Activated CD4-positive, alpha-beta T cell treated with anti-CD3 and anti-CD28 coated beads, Interleukin-2, amount 50 U/mL, for 48 hours (primary cell): ENCODE data around the gene RBM19.

Source experiments
- DNase-seq, 2 experiments: peaks; one replicate each; pipeline ENCODE4 v3.0.0-alpha.2; 2020

Gene RBM19

DNA sequence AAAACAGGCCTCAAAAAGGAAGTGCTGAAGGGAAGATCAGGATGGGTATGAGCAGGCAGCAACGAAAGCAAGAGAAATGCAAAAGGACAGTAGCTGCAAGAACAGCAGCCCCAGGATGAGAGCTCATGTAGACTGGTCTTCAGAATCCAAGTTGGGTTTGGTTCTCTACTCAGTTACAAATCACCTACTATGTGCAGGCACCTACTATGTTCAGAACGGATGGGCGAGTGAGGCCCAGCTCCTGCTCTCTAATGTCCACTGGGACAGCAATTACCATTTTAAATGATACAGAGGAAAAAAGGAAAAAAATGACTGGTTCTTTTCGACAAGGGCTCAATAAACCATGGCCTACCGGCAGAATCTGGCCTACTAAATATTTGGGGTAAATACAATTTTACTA lies 88.5 kb downstream of the RBM19 start:
- DNase-seq: no peak

- DNase-seq: no peak
These were observed 90.0 kb downstream of the RBM19 start for GRCh38 chr12:113876160-113876559.

DNA sequence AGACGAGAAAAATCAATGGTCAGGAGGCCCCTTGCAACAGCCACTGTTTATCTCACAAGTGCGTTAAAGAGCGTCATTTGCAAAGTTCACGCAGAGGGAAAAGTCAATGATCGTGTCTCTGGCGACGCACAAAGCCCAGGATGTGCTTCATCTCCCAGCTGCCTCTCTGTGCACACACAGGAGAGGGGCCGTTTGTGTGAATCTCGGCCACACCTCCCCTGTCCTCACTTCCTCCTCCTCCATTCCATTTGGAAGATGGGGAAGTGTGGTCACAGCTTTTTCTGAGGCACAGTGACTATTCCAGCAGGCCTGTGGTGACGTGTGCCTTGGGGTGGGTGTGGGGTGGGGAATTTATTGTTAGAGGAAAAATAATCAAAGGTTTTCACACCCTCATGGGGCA lies 90.4 kb downstream of the RBM19 start:
- DNase-seq: no peak

GRCh38 chr12:113874999-113875561 lies 91.0 kb downstream of the RBM19 start:
- DNase-seq: no peak

DNA sequence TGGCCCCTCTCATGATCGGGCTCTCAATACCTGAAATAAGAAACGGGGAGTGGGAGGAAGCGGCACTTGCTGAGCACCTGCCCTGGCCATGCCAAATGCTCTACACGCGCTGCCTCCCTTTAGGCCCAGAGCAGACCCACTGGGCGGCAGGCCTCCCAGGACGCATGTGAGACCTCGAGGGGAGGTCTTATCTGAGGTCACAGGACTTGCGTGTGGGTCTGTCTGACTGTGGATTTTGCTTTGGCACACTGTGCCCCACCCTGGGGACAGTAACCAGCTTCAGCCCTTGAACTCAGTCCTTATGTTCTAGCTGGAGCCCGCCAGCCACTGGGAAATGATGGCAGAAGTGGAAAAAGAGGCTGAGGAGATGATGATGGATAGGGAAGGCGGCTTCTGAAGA lies 91.8 kb downstream of the RBM19 start:
- no peak for DNase-seq

GRCh38 chr12:113873740-113874139 lies 92.4 kb downstream of the RBM19 start:
- DNase-seq: no peak

DNA sequence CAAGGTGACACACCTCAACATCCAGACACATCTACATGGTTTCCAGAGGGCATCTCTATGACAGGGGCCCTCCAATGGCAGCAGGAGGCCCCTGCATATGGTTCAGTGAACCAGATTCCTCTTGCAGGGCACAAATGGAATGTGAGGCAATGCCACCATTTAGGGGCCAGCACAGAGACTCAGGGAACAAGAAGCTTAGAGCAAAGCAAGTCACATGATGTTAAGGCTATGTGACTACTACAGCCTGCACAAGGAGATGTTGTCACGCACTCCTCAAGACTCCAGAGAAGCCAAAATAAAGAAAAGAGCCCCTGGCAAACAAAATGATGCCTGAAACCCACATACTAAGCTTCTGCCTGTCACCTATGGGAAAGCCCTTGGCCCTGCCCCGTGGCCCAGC lies 95.2 kb downstream of the RBM19 start:
- no peak for DNase-seq

DNA sequence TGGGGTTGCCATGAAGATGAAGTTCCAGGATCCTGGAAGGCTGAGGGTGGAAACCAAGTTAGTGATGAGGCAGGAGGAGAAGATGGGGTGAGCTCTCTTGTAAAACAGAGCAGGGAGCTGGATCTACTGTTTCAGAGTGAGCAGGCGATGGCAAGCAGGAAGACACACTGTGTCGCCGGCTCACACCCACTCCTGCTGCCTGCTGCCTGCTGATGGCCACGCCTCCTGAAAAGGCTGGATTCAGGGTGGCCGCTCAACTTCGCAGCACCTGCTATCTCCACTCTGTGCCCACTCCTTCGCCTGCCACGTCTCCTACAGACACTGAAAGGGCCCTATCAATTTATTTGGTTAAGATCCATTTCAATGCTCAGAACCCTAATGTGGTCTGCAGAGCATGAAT lies 96.1 kb downstream of the RBM19 start:
- no peak for DNase-seq

DNA sequence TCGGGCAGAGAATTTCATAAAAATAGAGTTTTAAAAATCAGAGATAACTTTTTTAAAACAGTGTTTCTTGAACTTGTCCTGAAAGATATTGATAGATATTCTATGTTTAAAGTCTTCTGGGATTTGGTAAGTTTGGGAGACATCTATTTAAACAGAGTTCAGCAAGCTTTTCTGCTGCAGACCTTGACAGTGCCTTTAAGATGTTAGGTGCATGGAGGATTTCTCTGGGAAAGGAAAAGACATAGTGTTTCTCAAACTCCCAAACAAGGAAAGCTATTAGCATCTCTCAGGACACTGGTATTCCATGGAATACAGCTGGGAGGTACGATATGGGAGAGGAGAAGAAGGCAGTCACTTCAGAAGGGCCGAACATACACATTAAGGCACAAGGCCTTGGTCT lies 97.8 kb downstream of the RBM19 start:
- DNase-seq: no peak

DNA sequence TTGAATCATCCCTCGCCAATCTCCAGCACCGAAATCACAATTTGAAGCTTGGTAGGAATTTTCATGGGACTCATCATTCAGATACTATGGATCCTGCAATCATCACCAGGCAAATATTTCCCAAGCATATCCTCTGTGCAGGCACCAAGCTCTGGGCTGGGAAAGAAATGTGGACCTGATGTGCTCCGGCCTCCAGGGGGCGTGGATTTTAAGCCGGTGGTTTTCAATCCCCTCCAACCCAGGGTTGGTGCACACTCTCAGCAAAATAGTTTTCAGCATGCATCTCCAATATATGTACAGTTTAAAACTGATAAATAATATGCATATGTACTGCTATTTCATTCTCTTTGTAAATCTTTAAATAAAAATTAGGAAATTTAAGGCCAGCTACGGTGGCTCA lies 98.9 kb downstream of the RBM19 start:
- DNase-seq: no peak

DNA sequence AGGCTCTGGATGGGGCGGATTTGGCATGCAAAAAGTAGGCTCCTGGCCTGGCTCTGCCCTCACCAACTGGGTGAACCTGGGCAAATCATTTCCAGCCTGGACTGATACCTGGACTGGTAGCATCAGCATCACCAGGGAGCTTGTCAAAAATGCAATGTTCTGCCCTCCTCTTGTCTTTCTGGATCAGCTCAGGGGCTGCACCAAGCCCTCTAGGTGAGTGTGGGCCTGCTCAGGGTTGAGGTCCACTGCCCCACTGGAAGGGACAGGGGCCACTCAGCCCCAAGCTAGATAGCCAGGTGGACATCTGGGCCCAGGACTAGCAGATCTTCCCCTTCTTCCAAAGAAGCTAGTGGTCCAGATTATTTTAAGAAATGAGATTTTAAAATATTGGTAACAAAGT lies 99.6 kb downstream of the RBM19 start:
- DNase-seq: no peak

DNA sequence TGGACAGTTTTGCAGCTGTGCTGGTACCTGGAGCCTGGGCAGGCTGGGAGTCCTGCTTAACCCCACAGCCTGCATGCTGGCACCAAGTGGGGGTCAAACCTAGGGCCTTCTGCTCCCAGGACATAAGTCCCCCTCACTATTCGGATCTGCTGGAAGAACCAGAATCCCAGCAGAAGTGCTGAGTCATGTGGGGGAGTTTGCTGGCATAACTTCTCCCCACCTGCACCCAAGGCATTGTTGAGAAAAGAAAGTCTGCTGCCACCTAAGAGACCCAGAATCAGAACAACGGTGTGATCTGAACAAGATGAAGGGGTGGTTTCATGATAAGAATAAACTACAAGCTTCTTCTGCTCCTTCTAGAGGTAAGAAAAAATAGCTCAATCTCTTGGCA lies 102.7 kb downstream of the RBM19 start:
- no peak for DNase-seq

- DNase-seq: no peak
These were observed 103.3 kb downstream of the RBM19 start for GRCh38 chr12:113862590-113863454.

GRCh38 chr12:113861708-113862312 lies 104.3 kb downstream of the RBM19 start:
- DNase-seq: no peak

DNA sequence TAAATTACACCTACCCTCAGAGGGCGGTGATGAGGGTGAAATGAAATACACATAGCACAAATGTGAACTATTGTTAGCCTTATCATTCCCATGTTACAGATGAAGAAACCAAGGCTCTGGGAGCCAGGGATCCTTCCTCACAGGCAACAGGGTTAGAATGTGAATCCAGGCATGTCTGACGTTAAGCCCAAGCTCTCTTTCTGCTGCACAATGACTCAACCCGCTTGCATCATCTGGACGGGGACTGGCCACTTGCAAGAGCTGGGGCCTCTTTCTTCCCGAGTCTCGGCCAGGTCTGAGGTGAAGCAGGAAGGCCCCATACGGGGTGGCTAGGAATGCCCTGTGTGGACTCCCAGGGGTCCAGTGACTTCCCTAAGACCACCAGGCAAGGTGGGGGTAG lies 105.2 kb downstream of the RBM19 start:
- DNase-seq: no peak

DNA sequence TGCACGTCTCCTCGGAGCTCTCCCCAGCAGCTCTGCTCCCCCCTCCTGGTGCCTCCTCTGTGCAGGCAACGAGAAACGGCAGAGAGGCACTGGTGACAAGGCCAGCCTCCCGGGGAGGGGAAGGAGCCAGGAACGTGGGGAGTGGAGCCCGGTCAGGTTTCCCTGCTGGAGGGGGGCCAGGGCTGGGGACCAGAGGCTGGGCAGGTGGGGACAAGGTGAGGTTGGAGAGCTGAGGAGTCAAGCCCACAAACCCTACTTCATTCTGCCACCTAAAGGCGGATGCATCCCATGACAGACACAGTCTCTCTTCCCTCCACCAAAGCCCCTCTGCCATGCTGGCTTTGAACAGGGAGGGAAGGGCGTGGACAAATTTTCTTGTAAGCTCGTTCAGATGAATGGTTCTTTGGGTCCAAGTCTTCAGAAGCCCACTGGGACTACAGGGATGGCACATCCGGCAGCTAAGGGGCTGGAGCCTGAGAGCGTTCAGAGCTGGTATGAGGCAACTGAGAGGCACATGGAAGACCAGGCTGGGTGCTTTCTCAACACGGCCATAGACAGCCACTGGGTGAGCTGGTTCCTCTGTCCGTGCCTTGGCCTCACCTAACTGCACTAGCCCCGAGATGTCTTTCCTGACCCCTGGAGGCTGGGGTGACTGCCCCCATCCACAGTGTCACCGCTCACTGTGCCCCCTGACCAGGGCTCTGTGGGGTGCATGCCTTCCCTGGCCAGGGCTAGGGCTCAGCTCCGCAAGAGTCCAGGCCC lies 105.9 kb downstream of the RBM19 start:
- DNase-seq: no peak

GRCh38 chr12:113858841-113859386 lies 107.2 kb downstream of the RBM19 start:
- no peak for DNase-seq

- no peak for DNase-seq
These were observed 108.8 kb downstream of the RBM19 start for GRCh38 chr12:113857371-113857770.

DNA sequence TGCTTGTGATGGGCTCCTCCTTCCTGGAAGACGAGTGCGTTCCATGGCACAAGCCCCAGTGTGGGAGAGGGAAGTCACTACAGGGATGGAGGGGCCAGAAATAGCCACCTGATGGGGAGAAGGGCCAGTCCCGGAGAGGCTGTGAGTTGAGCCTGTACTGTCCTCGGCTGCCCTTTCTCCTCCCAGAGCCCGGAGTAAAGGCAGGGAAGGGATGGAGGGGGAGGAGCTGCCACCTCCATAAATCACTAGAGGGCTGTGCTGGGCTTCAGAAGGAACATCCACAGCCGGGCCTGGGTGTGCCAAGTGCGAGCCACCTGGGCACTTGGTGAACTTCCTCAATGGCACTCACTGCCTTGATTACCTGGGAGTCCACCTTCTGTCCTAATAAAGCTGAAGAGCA lies 110.1 kb downstream of the RBM19 start:
- no peak for DNase-seq

DNA sequence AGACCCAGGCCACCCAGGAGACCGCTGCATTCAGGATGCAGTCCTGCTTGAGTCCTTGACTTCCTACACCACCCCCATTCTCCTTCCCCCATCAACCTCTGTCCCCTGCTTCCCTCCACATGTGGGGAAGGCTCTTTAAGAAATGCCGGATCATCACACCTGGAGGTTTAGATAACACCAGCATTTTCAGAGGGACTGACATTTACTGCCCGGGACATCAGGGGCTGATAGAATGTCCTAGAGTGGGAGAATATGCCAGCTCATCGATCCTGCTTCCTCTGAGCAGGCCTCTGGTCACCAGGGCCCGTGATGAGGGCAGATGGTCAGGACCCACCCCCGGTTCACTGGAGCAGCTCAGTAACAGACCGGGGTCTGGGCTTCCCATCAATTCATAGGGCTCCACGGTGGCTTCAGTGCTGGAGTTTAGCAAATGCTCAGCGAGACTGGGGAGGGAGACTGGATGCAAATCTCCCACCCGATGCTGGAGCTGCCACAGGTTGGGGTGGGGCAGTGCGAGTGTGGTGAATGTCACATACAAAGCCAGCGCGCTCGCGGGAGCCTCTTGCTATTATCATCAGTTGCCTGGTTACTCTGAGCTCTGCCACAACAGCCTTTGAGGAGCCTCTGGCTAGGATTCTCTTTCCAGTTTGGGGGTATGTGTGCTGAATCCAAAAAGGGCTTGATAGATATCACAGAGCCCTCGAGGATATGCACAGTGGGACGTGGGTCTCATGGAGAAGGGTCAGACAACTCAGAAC lies 111.6 kb downstream of the RBM19 start:
- DNase-seq: no peak

DNA sequence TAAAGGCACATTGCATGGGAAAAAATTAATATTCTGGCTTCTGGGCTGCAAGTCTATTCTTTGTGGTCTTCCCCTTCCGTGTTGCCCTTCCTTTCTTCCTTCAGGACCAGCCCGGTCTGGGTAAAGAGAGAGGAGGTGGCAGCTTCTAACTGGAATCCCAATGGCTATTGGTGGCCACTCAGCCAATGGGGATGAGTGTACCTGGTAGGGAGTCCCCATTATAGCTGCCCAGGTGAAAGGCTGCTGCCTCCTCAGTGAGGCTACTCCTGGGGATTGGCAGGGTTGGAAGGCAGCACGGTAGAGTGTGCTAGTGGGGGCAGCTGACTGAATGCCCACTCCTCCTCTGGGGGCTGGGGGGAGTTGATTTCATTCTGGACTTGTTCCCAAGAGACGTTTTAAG lies 112.6 kb downstream of the RBM19 start:
- DNase-seq: no peak

GRCh38 chr12:113852695-113853490 lies 113.2 kb downstream of the RBM19 start:
- DNase-seq: no peak
